Measurements from ENCODE around the gene THAP4. TPM values are rescaled to one million over a fixed set of nuclear protein-coding genes. Genes with fewer than 3 reads are reported as not detected.
A peak's percentile ranks its signal among the peaks of the same experiment; 100 is the strongest.

THAP4 gene, protein sequence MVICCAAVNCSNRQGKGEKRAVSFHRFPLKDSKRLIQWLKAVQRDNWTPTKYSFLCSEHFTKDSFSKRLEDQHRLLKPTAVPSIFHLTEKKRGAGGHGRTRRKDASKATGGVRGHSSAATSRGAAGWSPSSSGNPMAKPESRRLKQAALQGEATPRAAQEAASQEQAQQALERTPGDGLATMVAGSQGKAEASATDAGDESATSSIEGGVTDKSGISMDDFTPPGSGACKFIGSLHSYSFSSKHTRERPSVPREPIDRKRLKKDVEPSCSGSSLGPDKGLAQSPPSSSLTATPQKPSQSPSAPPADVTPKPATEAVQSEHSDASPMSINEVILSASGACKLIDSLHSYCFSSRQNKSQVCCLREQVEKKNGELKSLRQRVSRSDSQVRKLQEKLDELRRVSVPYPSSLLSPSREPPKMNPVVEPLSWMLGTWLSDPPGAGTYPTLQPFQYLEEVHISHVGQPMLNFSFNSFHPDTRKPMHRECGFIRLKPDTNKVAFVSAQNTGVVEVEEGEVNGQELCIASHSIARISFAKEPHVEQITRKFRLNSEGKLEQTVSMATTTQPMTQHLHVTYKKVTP
- total RNA-seq = 10 to 100 TPM; 28.4 to 31.8 TPM
- 10 to 100 TPM; 29.6 to 58.4 (median 38.9) TPM for polyA plus RNA-seq
- total RNA-seq = 20.7 to 49.4 (median 35.7) reads per million in 6 experiments

DNA sequence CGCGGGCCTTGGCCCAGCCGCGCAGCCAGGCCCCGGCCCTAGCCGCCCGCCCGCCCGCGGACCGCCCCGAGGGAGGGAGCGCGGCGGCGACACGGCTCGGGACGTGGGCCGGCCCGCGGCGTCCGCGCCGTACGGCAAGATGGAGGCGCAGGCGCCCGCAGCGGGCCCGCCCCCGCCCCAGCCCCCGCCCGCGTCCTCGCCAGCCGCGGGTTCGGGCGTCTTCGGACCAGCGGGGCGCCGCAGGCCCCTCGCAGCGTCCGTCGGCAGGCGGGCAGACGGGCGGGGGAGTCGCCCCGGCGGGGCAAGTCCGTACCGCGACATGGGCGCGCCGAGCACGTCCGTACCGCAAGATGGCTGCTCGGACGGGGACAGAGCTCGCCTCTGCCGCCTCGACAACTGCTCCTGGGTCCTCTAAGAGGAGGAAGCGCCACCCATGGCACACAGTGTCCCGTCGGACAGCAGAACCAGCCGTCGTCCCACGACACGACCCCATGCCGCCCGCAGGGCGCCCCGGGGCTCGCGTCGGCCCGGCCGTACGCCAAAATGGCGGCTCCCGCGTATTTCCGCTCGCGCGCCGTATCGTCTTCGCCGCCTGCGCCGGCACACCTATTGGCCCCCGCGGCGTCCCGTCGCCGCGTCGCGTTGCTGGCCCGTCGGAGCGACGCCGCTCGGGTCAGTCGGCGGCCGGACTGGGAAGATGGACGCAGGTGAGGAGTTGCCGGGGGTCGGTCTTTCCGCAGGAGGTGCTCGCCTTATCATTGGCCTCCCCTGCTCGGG lies at the start of gene THAP4, which contains the start of gene ATG4B:
Gene THAP4 (minus strand): TSS at position 141 of the 777 bp plus-strand sequence. CDS start 141 bp downstream, outside the sequence.
Gene ATG4B (plus strand): TSS at position 676 of the 777 bp plus-strand sequence. CDS start 22 bp downstream, at position 698.
- peak within 1 kb of the TSS; percentile 85 to 97 (median 94) for H3K27ac Mint-ChIP-seq
- ATAC-seq (peak; percentile 67 to 73), DNase-seq (peak; percentile 55 to 93 (median 70))
- H3K4me3 Mint-ChIP-seq = peak within 1 kb of the TSS; percentile 80 to 98 (median 91)
- peaks cover 0 to 18% (median 4%) of the 10 kb centered on the region in 3 donors for H3K36me3 Mint-ChIP-seq
- H3K9me3 Mint-ChIP-seq = no peaks in the 10 kb centered on the region
- POLR2A ChIA-PET = interaction anchor here (1.0 to 2.8 kb wide), 7 partner anchors 28 to 1071 kb away, joined by 4 to 19 read pairs (median 7); partner anchors contain the start of genes D2HGDH, DTYMK, HDLBP and ING5
- H3K27me3 Mint-ChIP-seq = no peaks in the 10 kb centered on the region
- H3K4me1 Mint-ChIP-seq = peaks cover 31 to 61% (median 57%) of the 10 kb centered on the region in 4 donors

DNA sequence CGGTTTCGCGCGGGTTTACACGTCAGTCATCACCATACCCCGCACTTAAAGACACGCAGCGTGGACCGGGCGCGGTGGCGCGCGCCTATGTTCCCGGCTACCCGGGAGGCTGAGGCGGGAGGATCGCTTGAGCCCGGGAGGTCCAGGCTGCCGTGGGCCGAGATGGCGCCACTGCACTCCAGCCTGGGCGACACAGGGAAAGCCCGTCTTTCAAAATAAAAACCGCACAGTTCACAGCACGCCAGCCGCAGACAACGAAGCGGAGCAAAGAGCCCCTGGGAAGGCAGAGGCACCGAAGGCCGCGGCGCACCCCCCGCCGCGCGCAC lies 49.3 kb upstream of the THAP4 start:
- H3K27ac Mint-ChIP-seq = peak overlapping the region in 9 of 10 donors; percentile 8 to 90 (median 83)
- H3K4me3 Mint-ChIP-seq = peak overlapping the region; percentile 70 to 96 (median 88)
- no peak for DNase-seq
- POLR2A ChIA-PET = interaction anchor here (0.5 to 4.3 kb wide), 14 partner anchors 9 to 371 kb away, joined by 3 to 116 read pairs (median 4); partner anchors contain the start of genes ATG4B, D2HGDH, HDLBP and ING5
- H3K4me1 Mint-ChIP-seq = peaks cover 10 to 32% (median 29%) of the 10 kb centered on the region in 4 donors
- no peaks in the 10 kb centered on the region for H3K27me3 Mint-ChIP-seq
- peak in 1 of 2 donors; percentile 2 for ATAC-seq
- peaks cover 0 to 19% (median 0%) of the 10 kb centered on the region in 3 donors for H3K36me3 Mint-ChIP-seq
- no peaks in the 10 kb centered on the region for H3K9me3 Mint-ChIP-seq

DNA sequence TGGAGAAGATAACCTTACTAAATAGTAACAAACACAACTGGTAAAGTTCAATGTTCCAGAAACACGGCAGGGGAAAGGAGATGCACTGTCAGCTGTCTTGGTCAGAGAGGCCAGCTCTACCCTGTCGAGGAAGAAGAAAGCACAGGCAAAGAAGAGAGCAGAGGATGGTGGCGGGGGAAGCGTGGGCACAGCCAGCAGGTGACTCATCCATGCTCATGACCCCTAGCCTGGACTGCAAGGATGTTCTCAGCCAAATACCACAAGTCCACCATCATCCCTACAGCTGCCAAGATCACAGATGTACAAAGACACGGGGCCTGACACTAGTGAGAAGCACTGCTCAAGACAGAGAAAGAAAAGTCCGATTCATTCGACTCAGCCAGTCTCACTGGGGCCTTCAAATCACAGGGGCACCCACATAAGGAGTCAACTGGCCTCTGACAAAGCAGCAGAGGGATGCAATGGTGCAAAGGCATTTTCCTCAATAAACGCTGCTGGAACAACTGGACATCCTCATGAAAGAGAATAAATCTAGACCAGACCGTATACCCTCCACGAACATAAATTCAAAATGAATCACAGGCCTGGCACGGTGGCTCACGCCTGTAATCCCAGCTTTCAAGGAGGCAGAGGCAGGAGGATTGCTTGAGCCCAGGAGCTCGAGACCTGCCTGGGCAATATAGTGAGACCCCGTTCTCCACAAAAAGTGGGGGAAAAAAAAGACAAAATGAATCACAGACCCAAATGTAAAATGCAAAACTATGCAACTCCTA lies 44.1 kb upstream of the THAP4 start:
- Mint-ChIP-seq H3K27me3 (no peaks in the 10 kb centered on the region), H3K27ac (peak overlapping the region in 3 of 10 donors; percentile 15 to 34 (median 29)), H3K9me3 (no peaks in the 10 kb centered on the region), H3K4me1 (peaks cover 4 to 12% (median 5%) of the 10 kb centered on the region in 4 donors), H3K4me3 (no peak overlapping the region), H3K36me3 (peaks cover 0 to 43% (median 0%) of the 10 kb centered on the region in 3 donors)
- POLR2A ChIA-PET = interaction anchor here (1.8 kb wide), 1 partner anchor 21 kb away, joined by 5 read pairs; the partner anchor contains the start of gene ING5
- no peak for DNase-seq
- no peak for ATAC-seq

DNA sequence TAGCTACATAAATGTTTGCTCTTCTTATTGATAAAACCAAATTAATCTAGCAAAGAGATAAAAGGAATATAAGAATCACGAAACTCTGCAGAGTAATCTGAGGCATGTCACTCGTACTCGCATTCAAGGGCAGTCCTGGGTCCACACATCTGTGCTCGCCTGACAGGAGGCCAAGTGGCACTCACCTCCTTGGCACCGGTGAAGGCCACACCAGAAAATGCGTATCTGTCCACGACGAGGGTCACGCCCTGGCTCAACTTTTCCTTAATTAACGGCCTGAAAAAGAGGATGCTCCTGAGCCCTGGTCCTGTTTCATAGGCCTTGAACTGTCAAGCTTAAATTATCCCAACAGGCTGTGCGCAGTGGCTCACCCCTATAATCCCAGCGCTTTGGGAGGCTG lies 43.1 kb upstream of the THAP4 start:
- ATAC-seq (no peak), DNase-seq (no peak)
- Mint-ChIP-seq H3K27ac (no peak overlapping the region), H3K4me1 (peaks cover 0 to 5% (median 2%) of the 10 kb centered on the region in 4 donors), H3K36me3 (peaks cover 0 to 47% (median 0%) of the 10 kb centered on the region in 3 donors), H3K9me3 (no peaks in the 10 kb centered on the region), H3K27me3 (no peaks in the 10 kb centered on the region), H3K4me3 (no peak overlapping the region)
- POLR2A ChIA-PET = interaction anchor here (1.8 kb wide), 1 partner anchor 22 kb away, joined by 5 read pairs; the partner anchor contains the start of gene ING5

DNA sequence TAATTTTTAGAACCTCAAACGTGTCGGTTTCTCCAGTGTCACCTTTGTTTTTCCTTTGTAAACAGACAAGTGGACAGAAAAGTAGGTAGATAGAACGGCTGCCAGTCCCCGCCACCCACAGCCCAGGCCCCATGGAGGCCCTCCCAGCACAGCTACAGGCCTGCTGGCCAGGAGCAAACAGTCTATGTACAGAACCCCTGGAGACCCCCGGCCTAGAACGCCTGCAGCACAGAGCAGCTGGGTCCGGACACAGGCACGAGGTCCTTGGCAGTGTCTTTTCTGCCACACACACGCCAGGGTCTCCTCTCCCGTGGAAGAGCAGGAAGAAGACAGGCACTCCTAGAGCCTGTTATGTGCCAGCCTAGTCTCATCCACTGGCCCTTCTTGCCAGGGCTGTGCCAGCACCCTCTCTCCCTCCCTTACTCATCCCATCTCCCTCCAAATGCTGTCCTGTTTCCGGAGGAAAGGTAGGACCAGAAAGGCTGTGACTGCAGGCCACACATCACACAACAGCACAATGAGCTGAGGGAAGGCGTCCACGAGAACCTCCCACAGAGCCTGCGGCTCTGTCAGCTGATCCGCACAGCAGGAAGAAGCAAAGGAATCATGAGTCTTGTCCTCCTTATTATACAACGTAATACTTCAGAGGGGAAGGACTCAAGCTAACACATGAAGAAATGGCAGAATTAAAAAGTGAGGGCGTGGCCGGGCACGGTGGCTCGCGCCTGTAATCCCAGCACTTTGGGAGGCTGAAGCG lies 42.0 kb upstream of the THAP4 start:
- Mint-ChIP-seq H3K27ac (peak overlapping the region in 1 of 10 donors; percentile 31), H3K36me3 (peaks cover 0 to 43% (median 0%) of the 10 kb centered on the region in 3 donors), H3K9me3 (no peaks in the 10 kb centered on the region), H3K27me3 (no peaks in the 10 kb centered on the region), H3K4me1 (peaks cover 0 to 5% (median 2%) of the 10 kb centered on the region in 4 donors), H3K4me3 (no peak overlapping the region)
- ATAC-seq (no peak), DNase-seq (no peak)
- POLR2A ChIA-PET = interaction anchor here (1.8 kb wide), 1 partner anchor 23 kb away, joined by 5 read pairs; the partner anchor contains the start of gene ING5

DNA sequence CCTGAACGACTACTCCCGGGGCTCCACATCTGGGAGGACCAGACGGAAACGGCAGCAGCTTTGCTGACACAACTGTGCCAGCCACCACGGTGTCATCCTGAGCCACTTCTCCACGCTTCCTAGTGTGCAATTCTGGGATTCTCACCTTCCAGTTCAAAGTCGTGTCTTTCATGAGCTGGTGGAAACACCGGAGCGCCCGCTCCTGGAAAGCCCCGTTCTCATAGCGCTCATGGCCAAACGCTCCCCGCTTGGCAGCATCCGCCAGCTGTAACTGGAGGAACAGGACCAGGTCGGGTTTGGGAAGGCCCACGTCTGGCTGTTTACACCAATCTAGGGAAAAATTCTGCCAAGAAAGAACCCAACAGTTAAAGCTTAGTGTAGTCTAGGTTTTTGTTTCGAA lies 41.3 kb upstream of the THAP4 start:
- no peak for DNase-seq
- peak overlapping the region in 1 of 10 donors; percentile 7 for H3K27ac Mint-ChIP-seq
- peaks cover 0 to 41% (median 0%) of the 10 kb centered on the region in 3 donors for H3K36me3 Mint-ChIP-seq
- no peaks in the 10 kb centered on the region for H3K9me3 Mint-ChIP-seq
- no peak overlapping the region for H3K4me3 Mint-ChIP-seq
- POLR2A ChIA-PET = no interaction called here
- H3K27me3 Mint-ChIP-seq = no peaks in the 10 kb centered on the region
- ATAC-seq = no peak
- peaks cover 0 to 8% (median 6%) of the 10 kb centered on the region in 4 donors for H3K4me1 Mint-ChIP-seq

DNA sequence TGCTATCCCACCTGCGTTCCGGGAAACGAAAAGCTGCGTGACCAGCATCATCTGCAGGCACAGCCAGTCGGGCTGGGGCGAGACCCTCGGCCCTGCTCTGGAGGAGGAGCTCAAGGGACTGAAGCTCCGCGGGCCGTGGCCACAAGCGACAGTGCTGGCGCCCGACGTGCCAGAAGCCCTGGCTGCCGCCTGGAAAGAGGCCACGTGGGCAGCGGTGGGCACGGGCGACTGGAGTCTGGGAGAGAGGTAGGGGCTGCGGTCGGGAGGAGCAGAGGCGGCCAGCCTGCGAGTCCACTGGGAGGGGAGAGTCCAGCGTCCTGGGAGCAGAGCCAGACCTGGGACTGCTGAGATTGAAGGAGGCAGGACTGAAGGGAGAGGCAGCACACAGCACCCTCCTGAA lies 40.4 kb upstream of the THAP4 start:
- Mint-ChIP-seq H3K27ac (no peak overlapping the region), H3K4me1 (peaks cover 0 to 9% (median 4%) of the 10 kb centered on the region in 4 donors), H3K36me3 (peaks cover 0 to 42% (median 0%) of the 10 kb centered on the region in 3 donors), H3K27me3 (no peaks in the 10 kb centered on the region), H3K9me3 (no peaks in the 10 kb centered on the region), H3K4me3 (no peak overlapping the region)
- DNase-seq = no peak
- POLR2A ChIA-PET = no interaction called here
- no peak for ATAC-seq

DNA sequence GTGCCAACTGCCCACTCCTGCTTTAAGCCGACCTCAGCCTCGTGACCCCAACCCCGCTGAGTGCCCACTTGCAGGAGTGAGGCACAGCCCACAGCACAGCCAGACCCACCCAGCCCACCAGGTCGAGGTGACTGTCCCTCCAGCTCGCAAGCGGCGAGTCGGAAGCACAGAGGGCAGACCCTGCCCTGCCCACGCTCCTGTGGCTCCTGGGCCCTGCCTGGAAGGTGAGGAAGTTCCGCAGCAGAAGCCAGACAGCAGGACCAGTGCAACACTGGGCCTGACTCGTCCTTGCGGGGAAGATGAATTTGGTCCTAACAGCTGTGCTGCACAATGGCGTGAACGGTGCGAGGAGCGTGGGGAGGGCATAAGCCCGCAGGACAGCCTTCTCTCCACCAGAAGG lies 39.7 kb upstream of the THAP4 start:
- Mint-ChIP-seq H3K27ac (no peak overlapping the region), H3K36me3 (peaks cover 0 to 45% (median 0%) of the 10 kb centered on the region in 3 donors), H3K9me3 (no peaks in the 10 kb centered on the region), H3K27me3 (no peaks in the 10 kb centered on the region), H3K4me3 (no peak overlapping the region), H3K4me1 (peaks cover 0 to 9% (median 4%) of the 10 kb centered on the region in 4 donors)
- DNase-seq = no peak
- POLR2A ChIA-PET = no interaction called here
- no peak for ATAC-seq

DNA sequence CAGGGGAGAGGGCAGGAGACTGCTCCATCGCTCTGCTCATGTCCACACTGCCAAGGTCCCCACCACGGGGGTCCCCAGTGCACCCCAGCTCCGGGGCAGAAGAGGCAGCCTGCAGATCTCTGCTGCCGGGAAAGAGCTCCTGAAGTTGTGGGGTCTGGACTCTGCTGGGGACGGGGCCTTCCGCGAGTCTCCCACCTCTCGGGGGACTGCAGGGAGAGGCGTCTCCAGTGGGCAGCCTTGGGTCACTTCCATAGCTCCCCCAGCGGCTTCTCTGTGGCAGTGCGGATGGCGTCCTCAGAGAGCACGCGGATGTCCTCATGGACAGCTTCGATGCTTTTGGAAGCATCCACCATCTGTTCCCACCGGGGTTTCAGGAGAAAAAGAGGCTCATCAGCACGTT lies 38.9 kb upstream of the THAP4 start:
- H3K9me3 Mint-ChIP-seq = no peaks in the 10 kb centered on the region
- peaks cover 0 to 9% (median 4%) of the 10 kb centered on the region in 4 donors for H3K4me1 Mint-ChIP-seq
- POLR2A ChIA-PET = no interaction called here
- no peak overlapping the region for H3K4me3 Mint-ChIP-seq
- ATAC-seq = no peak
- H3K27ac Mint-ChIP-seq = no peak overlapping the region
- H3K27me3 Mint-ChIP-seq = no peaks in the 10 kb centered on the region
- peaks cover 0 to 47% (median 0%) of the 10 kb centered on the region in 3 donors for H3K36me3 Mint-ChIP-seq
- no peak for DNase-seq

DNA sequence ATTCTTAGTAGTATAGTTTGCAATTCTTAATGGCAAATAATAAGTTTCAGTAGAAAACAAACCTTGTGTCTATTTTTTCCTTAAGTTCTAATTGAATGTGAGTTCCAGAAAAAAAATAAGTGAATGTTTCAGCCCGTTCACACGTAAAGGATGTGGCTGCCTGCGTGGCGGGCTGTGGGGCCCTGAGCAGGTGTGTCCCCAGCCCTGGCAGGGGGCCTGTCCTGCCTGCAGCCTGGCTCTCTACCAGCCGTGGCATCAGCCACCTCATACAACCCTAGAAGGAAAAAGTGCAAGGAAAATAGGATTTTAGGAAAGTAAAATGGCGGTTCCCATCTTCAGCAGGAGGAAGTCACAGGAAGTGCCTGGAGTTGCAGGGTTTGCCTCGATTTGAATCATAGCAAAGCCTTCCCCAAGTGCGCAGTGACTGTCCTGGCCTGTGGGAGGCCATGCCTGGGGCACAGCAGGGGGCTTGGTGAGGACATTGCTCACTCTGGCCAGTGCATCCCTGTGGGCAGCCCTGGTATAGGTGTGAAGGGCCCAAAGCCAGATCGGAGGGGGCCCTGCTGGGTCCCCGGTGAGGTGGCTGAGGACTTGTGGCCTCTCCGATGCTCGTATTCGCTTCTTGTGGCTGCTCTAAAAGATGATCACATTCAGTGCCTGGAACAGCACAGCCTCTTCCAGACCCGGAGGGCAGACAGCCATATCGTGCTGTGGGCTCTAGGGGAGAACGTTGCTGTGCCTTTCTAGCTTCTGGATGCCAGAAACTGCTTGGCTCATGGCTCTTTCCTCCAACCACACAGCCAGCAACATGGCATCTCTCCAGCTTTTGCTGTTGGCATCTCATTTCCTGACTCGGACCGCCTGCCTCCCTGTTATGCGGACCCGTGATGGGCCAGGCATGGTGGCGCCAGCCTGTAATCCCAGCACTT lies 37.1 kb upstream of the THAP4 start:
- Mint-ChIP-seq H3K27me3 (no peaks in the 10 kb centered on the region), H3K36me3 (peaks cover 0 to 44% (median 3%) of the 10 kb centered on the region in 3 donors), H3K9me3 (no peaks in the 10 kb centered on the region), H3K27ac (peak overlapping the region in 4 of 10 donors; percentile 43 to 73 (median 48)), H3K4me1 (peaks cover 0 to 9% (median 2%) of the 10 kb centered on the region in 4 donors), H3K4me3 (no peak overlapping the region)
- DNase-seq (no peak), ATAC-seq (no peak)
- POLR2A ChIA-PET = no interaction called here
